HG02870 (cell line): ENCODE results near the gene CAMK1D.
"Not testable (repeated sequence)": the region's sequence is repeated elsewhere in the genome, so short reads cannot be mapped to it uniquely, and the experiment has no call there.

Experiments
- ATAC-seq: cut with Tn5 transposase; IDR thresholded peaks from one replicate; pipeline ENCODE4 v1.9.1; 2021; ENCODE audit warnings: mild to moderate bottlenecking, moderate library complexity; ENCODE audit not compliant: unreplicated experiment

CAMK1D gene

DNA sequence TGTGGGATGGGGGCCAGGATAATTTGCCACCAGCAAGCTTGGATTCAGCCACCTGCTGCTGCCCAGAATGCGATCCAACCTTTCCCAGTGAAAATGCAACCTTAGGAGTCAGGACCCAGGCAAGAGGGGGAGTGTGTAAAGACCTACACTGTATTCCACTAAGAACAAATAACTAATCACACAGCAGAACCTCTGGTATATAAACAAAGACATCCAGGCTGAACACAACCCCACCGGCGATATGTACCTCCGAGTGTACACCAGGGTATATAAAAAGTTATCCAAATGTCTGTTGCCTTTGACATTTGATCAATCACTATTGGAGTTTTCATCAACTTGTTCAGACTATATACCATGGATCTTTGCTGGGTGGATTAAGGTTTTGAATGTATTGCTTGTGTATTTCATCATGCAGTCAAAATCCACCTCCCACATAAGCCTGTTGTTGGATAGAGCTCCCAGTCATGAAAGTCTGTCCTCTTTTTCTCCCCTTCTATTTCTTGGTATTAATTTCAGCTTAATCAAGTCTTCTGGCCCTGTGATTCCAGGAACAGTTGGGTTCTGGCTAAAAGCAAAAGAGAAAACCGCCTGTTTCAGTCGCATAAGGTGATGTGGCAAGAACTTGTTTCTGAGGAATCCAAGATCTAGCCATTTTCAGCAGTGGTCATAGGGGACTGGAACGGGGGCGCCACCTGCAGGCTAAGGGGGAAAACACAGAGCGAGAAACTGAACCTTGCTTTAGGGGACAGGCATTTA, 361.4 kb downstream of the CAMK1D start:
- peak; percentile 66 for ATAC-seq

DNA sequence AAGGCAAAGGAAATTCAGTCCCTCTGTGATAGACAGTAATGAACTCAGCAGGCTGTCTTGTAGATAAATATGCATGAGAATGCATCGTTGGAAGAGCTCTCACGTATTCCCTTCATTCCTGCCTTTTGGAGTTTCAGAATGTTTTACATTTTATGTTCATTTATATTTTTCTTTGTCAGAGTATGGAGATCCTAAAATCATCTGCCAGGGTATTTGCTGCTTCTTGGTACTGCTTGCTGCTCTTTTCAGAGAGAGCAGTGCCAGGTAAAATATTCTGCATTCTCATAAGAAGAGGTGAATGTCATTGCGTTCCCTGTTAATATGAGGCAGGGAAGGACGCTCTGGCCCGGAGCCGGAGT, 362.0 kb downstream of the CAMK1D start:
- no peak for ATAC-seq

DNA sequence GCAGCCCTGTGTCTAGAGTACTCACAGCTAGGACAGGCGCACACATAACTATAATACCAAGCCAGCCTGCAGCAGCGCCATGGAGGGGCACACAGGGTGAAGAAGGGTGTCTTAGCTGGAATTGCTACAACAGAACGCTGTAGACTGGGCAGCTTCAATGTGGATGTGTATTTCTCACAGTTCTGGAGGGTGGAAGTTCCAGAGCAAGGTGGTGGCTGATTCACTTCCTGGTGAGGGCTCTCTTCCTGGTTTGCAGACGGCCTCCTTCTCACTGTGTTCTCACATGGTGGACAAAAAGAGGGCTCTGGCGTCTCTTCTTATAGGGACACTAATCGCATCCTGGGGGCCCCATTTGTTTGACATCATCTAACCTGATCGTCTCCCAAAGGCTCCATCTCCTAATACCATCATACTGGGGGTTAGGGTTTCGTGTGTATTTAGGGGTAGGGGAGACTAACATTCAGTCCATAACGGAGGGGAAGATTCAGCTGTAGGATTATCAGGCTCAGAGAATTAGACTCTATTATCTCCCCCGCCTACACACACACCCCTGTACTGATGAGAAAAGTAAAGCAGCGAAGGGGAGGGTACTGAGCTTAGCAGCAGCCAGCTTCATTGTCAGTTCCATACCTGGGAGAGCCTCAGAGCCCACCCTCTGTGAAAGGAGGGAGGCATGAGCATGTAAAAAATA, 363.1 kb downstream of the CAMK1D start:
- no peak for ATAC-seq

DNA sequence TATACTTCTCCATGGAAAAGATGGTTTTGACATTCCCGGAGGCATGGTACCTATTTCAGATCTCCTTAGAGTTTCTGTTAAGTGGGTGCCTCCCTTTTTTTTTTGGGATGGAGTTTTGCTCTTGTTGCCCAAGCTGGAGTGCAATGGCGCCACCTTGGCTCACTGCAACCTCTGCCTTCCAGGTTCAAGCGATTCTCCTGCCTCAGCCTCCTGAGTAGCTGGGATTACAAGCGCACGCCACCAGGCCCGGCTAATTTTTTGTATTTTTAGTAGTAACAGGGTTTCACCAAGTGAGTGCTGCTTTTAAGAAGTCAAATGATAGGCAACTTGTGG, 363.6 kb downstream of the CAMK1D start:
- ATAC-seq, result not testable (repeated sequence)

DNA sequence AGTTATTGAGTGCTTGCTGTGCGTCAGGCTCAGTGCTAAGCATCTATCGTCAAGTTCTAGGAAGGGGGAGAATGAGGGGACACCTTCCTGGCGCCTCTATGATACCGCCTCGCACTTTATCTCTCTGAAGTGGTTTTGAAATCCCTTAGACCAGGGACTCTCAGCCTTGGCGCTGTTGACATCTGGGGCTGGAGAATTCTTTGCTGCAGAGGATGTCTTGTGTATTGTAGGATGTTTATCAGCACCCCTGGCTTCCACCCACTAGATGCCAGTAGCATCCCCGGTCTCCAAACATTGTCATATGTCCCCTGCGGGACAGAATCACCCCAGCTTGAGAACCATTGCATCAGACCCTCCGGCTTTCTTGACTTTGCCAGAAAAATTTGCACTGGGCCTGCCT, 366.7 kb downstream of the CAMK1D start:
- no peak for ATAC-seq

DNA sequence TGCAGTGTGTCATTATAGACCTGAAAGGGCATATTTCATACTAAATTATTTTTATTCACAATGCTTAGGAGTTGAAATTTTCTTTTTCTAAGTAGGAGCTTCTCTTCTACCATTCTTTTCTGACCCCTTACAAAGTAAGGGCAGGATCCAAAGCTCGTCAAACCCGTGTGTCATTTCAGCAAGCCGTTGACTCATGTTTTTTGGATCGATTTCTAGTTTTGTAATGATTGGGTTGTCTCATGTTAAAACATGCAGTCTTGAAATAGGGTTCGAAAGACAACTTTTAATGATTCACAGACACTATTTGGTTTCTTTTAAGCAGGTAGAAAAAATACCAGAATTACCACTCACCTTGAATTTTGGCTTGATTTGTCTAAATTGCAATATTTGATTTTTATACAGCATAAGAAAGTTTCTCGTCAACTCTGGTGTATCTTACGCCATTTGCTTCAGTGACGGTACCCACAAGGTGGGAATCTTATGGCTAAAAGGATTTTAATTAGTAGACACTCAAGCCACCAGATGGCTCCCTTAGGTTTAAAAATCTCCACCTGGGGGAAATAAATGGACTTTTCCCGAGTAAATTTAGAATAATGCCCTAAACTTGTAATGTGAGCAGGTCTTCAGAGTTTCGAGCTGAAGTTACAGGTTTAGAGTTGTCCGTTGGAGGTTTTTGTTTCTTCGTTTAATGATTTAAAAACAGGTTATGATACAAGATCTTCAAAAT, 368.8 kb downstream of the CAMK1D start:
- no peak for ATAC-seq

DNA sequence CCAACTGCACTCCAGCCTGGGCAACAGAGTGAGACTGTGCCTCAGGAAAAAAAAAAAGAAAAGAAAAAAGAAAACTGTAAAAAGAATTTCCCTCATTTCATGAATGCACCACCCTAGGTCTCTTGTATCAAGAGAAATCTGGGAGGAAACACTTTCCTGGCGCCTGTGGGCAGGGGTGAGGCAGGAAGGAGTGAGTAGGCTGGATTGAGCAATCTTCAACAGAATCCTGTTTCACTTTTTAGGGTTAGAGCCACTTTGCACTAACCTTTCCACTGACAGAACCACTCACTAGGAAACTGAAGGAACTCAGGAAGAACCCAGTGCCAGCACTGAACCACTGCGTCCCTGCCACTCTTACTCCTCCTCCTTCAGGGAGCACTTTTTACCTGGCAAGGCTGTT, 370.0 kb downstream of the CAMK1D start:
- no peak for ATAC-seq

DNA sequence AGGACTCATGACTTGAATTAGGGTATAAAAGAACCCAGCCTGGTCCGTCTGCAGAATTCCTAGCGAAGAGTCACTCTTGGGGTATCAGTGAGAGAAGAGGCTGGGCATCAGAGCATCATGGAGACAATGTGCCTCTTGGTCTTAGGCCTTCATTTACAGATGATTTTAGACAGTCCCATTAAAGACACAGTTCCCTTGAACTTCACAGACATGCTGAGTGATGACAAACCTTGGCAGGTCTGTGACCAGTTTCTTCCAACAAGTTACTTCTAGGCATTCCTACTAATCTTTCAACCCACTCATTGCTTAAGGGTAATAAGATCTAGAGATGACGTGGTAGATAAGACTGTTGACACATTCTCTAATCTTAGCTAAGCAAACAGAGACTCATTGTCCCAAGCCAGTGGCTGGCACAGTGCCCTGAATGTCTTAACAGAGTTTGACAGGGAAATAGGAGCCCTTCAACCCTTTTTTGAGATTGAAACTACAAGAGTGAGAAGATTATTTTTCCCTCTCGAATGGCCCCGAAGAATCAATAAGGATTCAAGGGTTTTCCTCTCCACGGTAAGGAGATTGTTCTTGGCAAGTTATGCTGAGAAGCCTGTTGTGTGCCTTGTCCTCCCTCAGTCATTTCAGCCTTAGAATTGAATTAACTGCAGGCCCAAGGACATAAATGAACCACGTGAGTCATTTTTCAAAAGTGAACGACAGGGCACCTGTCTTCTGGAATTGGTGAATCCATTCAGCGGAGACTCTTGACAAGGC, 371.1 kb downstream of the CAMK1D start:
- ATAC-seq, result no peak

DNA sequence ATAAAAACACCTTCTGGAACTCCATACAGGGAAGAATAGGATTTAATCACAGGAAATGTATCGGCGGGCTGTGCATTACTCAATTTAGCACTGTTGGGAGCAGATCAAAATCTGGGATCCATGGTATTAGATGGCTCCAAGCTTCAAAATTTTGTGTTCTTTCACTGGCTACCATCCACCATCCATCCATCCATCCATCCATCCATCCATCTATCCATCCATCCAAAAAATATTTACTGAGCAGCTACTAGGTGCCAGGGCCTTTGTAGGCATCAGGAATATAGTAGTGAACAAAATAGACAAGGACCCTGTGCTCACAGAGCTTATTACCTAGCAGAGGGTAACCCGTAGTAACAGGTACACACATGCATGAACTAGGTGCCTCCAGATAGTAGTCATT, 372.0 kb downstream of the CAMK1D start:
- ATAC-seq, result no peak

DNA sequence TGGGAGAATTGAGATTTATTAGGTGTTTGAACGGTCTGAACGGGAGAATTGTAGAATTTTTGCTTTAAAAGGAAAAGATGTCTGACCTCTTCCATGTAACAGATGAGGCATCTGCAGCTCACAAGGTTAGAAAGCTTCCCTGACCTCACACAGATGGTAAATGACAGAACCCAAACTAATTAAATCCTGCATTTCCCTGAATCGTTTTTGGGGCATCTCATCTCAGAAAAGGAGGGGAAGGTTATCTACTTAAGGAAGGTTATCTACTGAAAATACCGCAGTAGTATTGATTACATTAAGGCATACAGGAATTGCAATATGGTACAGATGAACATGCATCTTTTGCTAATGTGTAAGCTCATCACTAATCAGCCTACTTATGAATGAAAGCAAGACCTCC, 373.9 kb downstream of the CAMK1D start:
- ATAC-seq, result no peak

DNA sequence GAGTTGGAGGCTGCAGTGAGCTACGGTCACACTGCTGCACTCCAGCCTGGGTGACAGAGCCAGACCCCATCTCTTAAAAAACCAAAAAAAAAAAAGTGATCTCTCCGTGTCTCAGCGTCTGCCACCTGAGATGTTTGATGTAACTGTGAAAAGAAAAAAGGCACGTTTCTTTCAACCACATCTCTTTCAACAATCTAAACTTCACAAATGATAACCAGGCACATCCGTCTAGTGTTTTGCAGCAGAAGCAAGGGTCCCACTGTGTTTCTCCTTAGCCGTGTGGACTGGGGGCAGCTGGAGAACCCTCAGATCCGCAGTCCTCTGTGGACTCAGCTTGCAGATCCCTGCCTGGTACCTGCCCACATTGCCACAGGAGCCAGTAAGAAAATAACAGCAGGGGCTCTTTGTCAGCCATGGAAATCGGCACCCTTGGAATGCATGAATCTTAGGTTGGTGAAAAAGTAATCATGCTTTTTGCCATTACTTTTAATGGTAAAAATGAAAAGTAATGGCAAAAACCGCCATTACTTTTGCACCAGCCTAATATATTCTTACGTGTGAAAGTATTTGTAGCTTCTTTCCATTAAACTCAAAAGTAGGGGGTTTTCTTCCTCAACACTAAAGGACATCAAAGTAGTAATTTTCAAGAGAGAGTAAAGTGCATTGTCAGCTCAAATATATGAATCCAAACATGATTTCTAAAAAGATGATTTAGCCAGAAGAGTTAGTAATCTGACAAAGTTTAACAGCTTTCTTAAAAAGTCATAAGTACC, 375.6 kb downstream of the CAMK1D start:
- ATAC-seq, result no peak

DNA sequence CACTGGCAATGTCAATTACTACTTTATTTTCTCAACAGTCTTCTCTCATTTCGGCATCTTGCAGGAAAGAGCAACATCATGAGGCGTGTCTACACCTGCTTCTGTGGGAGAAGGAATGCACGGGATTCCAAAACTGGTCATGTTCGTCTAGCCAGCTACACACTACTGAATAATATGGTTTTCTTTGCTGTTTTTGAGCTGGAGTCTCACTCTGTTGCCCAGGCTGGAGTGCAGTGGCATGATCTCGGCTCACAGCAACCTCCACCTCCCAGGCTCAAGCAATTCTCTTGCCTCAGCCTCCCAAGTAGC, 376.2 kb downstream of the CAMK1D start:
- not testable (repeated sequence) for ATAC-seq

DNA sequence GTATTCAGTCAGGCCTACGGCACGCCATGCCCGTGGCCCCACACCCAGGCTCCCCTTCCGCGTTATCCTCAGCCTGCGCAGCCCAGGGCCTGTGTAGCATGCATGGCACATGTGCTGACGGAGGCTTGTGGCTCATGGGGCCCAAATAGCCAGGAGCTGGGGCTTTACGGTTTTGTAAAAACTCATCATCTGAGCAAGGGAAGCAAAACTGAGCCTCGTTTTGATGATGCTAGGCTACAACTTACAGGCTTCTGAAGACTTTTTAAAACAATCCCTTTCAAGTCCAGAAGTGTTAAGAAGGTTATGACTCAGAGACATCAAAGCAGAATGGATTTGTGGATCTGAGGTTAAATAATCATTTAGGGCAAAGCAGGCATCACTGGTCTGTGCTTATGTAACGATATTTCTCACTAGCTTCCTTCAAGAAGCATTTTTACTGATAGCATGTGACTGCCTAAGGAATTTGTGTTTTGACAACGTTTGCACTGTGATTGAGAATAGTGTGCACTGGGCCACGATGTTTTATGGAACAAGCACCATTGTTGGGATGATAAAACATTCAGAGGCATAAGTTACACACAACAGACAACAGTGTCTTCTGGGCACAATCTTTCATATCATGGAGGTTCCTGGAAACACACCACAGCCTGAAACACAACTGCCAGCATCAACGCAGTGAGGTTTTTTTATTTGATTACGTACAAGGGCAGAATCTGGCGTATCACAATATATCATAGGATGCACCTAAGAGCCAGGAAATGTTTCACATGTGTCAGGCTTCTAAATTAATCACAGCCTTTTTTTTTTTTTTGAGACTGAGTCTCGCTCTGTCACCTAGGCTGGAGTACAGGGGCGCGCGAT, 377.9 kb downstream of the CAMK1D start:
- no peak for ATAC-seq

DNA sequence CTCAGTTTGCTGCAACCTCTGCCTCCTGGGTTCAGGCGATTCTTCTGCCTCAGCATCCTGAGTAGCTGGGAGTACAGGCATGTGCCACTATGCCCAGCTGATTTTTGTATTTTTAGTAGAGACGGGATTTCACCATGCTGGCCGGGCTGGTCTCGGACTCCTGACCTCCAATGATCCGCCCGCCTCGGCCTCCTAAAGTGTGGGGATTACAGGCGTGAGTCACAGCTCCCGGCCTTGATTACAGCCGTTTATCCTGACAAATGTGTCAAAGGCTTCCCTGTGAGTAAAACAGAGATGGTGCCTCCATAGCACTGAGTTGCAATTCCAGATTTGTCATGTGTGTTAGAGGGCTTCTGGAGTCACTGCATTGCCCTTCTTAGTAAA, 378.5 kb downstream of the CAMK1D start:
- ATAC-seq, result no peak

DNA sequence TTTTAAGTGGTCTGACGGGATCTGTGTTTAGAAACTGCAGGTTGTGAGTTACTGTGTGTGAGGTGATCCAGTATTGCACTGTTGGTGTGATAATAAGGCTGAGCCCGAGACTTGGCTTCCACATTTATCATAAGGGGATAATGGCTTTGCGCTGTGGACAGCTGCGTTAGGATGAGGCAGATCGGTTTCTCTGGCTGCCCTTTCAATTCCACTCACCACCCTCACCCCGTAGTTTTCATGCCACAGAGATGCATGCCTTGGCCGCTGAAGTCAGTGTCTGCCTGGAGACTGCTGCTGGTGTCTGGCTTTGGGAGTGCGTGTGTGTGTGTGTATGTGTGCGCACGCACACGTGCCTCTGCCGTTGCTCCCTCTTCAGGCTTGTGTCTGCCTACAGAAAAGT, 379.1 kb downstream of the CAMK1D start:
- ATAC-seq, result no peak

DNA sequence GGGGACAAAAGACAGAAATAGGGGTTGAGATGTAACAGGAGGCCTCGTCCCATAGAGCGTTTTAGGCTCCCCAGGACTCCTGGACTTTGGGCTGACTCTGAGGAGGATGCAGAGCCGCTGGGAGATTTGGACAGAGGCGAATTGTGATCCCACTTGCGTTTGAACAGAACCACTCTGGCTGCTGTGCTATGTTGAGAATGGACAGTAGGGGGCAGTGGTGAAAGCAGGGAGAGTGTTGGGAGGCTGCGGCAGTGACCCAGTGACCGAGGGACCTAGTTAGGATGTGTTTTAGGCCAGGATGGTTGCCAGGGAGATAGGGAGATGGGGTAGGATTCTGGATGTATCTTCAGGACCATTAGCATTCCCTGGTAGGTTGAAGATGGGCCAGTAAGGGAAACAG, 380.5 kb downstream of the CAMK1D start:
- no peak for ATAC-seq

DNA sequence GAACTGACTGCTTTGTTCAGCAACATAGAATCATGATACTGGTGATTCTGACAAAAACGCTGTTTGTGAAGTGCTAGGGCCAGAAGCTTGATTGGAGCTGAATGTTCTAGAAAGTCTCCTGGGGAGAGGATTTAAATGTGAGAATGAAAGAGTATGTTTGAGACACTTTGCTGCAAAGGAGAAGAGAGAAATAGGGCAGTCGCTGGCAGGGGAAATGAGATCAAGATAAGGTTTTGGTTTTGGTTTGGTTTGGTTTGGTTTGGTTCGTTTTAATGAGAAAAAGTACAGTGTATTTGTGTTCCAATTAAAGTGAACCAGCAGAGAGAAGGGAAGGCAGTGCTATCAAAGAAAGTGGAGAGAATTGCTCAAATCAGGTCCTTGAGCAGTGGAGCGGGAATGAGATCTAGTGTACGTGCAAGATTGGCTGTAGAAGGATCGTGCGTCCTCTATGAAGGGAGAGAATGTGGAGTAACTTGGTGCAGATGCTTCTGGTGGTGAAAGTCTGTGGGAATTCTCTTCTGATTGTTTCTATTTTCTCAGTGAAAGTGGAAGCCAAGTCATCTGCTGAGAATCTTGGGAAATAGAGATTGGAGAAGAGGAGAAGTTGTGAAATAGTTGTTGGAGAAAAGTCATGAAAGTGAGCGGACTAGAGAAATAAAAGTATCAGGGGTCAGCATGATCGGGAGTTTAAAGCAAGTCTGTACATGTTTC, 381.6 kb downstream of the CAMK1D start:
- ATAC-seq, result no peak

DNA sequence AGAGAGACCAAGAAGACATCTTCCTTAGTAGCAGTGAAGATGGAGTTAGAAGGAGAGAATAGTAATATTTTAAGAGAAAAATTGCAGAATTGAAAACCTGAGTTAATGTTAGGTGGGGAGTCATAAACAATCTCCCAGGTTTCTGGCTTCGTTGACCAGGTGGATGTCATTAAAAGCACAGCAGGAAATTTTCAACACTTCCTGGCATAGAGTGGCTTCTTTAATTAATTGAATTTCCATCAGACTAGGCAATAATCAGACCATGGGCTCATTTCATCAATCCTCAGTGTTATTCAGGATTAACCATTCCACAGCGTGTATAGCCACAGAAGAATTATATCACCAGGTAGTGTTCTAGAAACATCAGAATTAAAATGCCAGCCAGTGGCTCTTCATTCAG, 383.9 kb downstream of the CAMK1D start:
- ATAC-seq, result no peak

DNA sequence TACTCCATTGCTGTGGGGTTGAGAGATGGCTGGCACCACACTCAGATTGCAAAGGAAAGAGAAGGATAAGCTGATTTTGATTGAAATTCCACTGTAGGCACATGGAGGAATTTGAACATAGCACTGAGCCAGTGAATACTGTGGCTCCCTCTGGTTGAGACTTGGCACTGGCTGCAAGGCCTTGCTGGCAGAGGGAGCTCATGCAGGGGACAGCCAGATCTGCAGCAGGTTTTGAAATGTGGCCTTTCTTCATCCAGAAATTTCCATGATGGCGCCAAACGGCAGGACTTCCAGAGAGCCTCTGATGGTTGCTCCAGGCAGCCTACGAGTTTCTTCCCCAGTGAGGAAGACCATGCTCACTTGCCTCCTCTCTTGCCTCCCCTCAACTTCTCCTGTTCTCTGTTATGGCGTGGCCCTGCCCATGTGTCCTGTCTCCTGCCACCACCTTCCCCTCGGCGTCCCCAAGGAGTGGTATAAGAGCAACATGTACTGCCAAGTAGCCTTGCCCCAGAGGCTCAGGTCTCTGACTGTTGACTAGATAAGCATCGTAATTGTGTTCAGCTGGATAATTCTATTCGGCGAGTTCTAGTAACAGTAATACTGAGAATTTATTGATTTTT, 386.6 kb downstream of the CAMK1D start:
- no peak for ATAC-seq
